ENCODE data around the gene EIF2S3. TPM values are rescaled to one million over a fixed set of nuclear protein-coding genes. Genes with fewer than 3 reads are reported as not detected.

EIF2S3 gene
- total RNA-seq, 3 donors from 2014 or later: 113 to 157 (median 136) TPM

DNA sequence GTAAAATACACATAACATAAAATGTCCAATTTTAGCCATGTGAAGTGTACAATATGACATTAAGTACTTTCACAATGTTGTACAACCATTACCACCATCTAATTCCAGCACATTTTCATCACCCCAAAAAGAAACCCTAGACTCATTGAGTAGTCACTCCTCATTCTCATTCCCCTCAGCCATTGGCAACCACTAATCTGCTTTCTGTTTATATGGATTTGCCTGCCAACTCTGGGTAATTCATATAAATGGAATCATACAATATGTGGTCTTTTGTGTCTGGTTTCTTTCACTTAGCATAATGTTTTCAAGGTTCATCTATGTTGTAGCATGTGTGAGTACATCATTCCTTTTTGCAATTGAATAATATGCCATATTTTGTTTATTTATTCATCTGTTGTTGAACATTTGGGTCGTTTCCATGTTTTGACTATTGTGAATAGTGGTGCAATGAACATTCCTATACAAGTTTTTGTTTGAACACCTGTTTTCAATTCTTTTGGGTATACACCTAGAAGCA lies 43.0 kb downstream of the EIF2S3 start:
- intact Hi-C loops (cut with DNase I, micrococcal nuclease): no loop called here

DNA sequence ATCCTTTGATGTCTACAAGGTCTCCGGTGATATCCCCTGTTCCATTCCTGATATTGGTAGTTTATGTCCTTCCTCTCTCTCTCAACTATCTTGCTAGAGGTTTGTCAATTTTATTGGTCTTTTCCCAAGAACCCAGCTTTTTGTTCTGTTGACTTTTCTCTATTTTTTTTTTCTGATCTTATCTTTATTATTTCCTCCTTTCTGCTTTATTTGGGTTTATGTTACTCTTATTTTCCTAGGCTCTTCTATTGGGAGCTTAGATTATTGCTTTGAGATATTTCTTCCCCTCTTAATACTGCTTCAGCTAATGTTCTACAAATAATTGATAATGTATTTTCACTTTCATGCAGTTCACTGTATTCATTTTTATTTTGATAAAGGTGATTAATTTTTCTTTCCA lies 44.2 kb downstream of the EIF2S3 start:
- intact Hi-C loops (cut with DNase I, micrococcal nuclease): no loop called here
- H3K36me3 ChIP-seq (ENCODE audit: low read depth): no peaks in the 10 kb centered on the region
- ATAC-seq: no peak

More for the DNA sequence above, 43.0 kb downstream of the EIF2S3 start:
- Histone ChIP-seq H3K4me1 (ENCODE audit: low read depth) (no peaks in the 10 kb centered on the region), H3K36me3 (ENCODE audit: low read depth) (no peaks in the 10 kb centered on the region), H3K9me3 (no peaks in the 10 kb centered on the region), H3K4me3 (no peak overlapping the region)
- ATAC-seq (no peak), DNase-seq (no peak)
- TF ChIP-seq, protein P1, sequence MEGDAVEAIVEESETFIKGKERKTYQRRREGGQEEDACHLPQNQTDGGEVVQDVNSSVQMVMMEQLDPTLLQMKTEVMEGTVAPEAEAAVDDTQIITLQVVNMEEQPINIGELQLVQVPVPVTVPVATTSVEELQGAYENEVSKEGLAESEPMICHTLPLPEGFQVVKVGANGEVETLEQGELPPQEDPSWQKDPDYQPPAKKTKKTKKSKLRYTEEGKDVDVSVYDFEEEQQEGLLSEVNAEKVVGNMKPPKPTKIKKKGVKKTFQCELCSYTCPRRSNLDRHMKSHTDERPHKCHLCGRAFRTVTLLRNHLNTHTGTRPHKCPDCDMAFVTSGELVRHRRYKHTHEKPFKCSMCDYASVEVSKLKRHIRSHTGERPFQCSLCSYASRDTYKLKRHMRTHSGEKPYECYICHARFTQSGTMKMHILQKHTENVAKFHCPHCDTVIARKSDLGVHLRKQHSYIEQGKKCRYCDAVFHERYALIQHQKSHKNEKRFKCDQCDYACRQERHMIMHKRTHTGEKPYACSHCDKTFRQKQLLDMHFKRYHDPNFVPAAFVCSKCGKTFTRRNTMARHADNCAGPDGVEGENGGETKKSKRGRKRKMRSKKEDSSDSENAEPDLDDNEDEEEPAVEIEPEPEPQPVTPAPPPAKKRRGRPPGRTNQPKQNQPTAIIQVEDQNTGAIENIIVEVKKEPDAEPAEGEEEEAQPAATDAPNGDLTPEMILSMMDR (IDR thresholded peaks at IDR 0.05): no peak

DNA sequence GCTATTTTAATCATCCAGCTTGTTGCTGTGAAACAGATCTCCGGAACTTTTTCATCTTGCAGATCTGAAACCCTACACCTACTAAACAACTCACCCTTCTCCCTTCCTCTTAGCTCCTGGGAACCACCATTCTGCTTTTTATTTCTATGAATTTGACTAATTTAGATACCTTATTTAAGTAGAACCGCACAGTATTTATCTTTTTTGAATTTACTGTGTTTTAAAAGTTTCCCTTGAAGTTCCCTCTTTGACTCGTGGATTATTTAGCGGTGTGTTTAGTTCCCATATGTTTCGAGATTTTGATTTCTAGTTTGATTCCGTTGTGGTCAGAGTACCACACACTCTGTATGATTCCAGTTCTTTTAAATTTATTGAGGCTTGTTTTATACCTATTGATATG lies 44.6 kb downstream of the EIF2S3 start:
- TF ChIP-seq, protein P1 (IDR thresholded peaks at IDR 0.05): no peak
- Histone ChIP-seq H3K4me3 (no peak overlapping the region), H3K36me3 (ENCODE audit: low read depth) (no peaks in the 10 kb centered on the region)

More for the DNA sequence above, 44.2 kb downstream of the EIF2S3 start:
- Histone ChIP-seq H3K9me3 (no peaks in the 10 kb centered on the region), H3K4me3 (no peak overlapping the region), H3K4me1 (ENCODE audit: low read depth) (no peaks in the 10 kb centered on the region)
- TF ChIP-seq, protein P1 (IDR thresholded peaks at IDR 0.05): no peak
- no peak for DNase-seq

DNA sequence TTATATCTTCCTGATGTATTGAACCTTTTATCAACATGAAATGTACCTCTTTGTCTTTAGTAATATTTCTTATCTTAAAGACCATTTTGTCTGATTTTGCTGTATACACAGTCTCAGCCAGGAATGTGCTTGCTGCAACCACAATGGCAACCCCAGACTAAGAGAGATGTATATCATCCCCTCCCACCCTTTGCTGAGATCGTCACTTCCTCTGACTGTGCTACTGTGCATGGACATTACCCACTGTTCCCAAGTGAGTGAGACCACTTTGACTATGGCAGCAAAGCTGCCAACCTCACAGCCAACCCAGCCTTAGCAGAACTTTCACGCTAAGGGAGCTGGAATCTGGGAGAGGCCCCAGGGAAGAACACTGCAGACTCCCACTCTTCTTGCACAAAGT lies 46.0 kb downstream of the EIF2S3 start:
- intact Hi-C loops (cut with DNase I, micrococcal nuclease): no loop called here
- Histone ChIP-seq H3K36me3 (ENCODE audit: low read depth) (no peaks in the 10 kb centered on the region), H3K4me1 (ENCODE audit: low read depth) (no peaks in the 10 kb centered on the region), H3K4me3 (no peak overlapping the region), H3K9me3 (no peaks in the 10 kb centered on the region)
- TF ChIP-seq, protein P1 (IDR thresholded peaks at IDR 0.05): no peak
- DNase-seq (no peak), ATAC-seq (no peak)

More for the DNA sequence above, 44.6 kb downstream of the EIF2S3 start:
- intact Hi-C loops (cut with DNase I, micrococcal nuclease): no loop called here
- ATAC-seq (no peak), DNase-seq (no peak)
- H3K9me3 ChIP-seq: no peaks in the 10 kb centered on the region
- no peaks in the 10 kb centered on the region for H3K4me1 ChIP-seq (ENCODE audit: low read depth)

DNA sequence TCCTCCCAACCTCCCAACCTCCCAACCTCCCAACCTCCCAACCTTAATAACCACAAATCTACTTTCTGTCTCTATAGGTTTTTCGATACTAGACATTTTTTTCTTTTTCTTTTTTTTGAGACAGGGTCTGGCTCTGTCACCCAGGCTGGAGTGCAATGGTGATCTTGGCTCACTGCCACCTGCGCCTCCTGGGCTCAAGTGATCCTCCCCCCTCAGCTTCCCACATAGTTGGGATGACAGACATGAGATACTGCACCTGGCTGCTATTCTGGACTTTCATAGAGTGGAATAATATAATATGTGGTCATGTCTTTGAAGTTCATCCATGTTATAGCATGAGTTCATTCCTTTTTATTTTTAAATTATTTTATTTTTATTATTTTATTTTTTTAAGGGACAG lies 55.3 kb downstream of the EIF2S3 start:
- DNase-seq: no peak
- H3K4me3 ChIP-seq: no peak overlapping the region
- no peak for ATAC-seq
- H3K36me3 ChIP-seq (ENCODE audit: low read depth): no peaks in the 10 kb centered on the region
- H3K4me1 ChIP-seq (ENCODE audit: low read depth): no peaks in the 10 kb centered on the region
- TF ChIP-seq, protein P1 (IDR thresholded peaks at IDR 0.05): no peak
- intact Hi-C loops (cut with DNase I, micrococcal nuclease): no loop called here
- no peaks in the 10 kb centered on the region for H3K9me3 ChIP-seq

DNA sequence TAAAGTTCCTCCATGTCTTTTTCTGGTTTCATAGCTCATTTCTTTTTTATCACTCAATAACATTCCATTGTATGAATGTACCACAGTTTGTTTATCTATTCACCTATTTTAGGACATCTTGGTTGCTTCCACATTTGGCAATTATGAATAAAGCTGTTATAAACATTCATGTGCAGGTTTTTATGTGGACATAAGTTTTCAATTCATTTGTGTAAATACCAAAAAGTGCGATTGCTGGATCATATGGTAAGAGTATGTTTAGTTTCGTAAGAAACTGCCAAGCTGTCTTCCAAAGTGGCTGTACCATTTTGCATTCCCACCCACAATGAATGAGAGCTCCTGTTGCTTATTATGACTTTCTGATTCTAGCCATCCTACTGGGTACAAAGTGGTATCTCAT lies 58.4 kb downstream of the EIF2S3 start:
- H3K36me3 ChIP-seq (ENCODE audit: low read depth): no peaks in the 10 kb centered on the region
- TF ChIP-seq, protein P1 (IDR thresholded peaks at IDR 0.05): no peak
- no peak for ATAC-seq
- H3K4me1 ChIP-seq (ENCODE audit: low read depth): no peaks in the 10 kb centered on the region
- no peak for DNase-seq
- H3K4me3 ChIP-seq: no peak overlapping the region
- intact Hi-C loops (cut with DNase I, micrococcal nuclease): no loop called here
- no peaks in the 10 kb centered on the region for H3K9me3 ChIP-seq

Measured in mucosa of descending colon (tissue), 3 donors.